ENCODE data around the gene CYGB.
A peak's percentile ranks its signal among the peaks of the same experiment; 100 is the strongest.
"Not testable (repeated sequence)": the region's sequence is repeated elsewhere in the genome, so short reads cannot be mapped to it uniquely, and the experiment has no call there.

Gene CYGB

DNA sequence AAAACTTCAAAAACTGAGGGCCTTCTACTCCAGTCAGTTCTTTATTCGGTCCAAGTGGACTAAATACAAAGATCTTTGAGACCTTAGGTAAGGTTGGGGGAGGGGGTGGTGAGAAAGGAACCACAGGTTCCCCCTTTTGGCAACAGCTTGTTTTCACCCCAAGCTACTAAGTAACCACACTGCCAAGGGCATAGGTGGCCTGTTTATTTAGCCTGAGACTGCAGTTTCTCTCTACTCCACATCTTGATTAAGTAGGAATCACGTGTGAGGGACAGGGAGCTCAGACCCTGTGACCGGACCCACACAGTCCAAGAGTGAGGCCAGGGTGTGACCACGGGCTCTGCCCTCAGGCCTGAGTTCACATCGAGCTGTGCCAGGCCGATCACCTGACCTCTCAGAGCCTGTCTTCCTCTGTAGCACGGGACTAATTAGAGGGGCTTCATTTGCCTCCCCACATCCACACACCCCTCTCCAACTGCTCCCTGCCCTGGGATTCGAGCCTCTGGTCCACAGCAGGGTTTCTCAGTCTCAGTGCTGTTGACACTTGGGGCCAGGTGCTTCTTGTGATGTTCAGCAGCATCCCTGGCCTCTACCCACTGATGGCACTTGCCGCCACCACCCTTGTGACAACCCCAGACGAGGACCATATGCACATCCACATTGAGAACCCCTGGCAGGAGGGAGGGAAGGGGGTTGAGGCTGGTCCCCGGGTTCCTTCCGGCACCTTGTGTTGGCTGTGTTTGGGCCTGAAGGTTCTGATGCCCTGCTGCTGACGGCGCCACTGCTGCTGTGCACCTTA lies 30.3 kb upstream of the CYGB start:
- peak overlapping the region; percentile 36 to 41 for H3K4me3 ChIP-seq (ENCODE audit: low read depth in 1 of 2, low read length in 1 of 2)
- no peaks in the 10 kb centered on the region for H3K27me3 ChIP-seq
- H3K9me3 ChIP-seq = no peaks in the 10 kb centered on the region
- TF ChIP-seq, protein P1, sequence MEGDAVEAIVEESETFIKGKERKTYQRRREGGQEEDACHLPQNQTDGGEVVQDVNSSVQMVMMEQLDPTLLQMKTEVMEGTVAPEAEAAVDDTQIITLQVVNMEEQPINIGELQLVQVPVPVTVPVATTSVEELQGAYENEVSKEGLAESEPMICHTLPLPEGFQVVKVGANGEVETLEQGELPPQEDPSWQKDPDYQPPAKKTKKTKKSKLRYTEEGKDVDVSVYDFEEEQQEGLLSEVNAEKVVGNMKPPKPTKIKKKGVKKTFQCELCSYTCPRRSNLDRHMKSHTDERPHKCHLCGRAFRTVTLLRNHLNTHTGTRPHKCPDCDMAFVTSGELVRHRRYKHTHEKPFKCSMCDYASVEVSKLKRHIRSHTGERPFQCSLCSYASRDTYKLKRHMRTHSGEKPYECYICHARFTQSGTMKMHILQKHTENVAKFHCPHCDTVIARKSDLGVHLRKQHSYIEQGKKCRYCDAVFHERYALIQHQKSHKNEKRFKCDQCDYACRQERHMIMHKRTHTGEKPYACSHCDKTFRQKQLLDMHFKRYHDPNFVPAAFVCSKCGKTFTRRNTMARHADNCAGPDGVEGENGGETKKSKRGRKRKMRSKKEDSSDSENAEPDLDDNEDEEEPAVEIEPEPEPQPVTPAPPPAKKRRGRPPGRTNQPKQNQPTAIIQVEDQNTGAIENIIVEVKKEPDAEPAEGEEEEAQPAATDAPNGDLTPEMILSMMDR (IDR thresholded peaks at IDR 0.05) = peak; percentile 53
- peaks cover 66% of the 10 kb centered on the region for H3K36me3 ChIP-seq
- H3K4me1 ChIP-seq (ENCODE audit: control insufficient read depth in 1 of 2, insufficient read depth in 1 of 2, low read depth in 1 of 2, low read length in 1 of 2) = peaks cover 42 to 47% of the 10 kb centered on the region in 2 experiments
- peak overlapping the region; percentile 96 for H3K27ac ChIP-seq

DNA sequence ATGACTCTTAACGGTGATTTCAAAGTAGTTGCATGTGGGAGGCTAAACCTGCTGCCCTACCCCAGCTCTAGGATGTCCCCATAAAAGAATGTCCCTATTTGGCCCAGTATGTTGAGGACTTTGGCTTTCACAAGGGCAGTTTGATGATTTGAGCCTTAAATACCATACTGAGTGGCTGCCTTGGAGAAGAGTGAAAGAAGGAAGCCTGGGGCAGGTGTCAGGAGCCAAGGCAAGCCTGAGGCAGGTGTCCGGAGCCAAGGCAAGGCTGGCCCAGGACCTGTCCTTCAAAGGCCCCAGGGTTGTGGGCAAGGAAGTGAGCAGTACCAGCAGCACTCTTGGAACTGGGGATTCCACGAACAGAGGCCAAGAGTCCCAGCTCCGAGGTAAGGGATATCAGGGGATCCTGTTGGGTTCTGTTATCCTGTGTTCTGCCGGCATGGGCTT lies 29.5 kb upstream of the CYGB start:
- Histone ChIP-seq H3K27me3 (no peaks in the 10 kb centered on the region), H3K9me3 (no peaks in the 10 kb centered on the region), H3K4me3 (ENCODE audit: low read depth in 1 of 2, low read length in 1 of 2) (peak overlapping the region; percentile 36 to 41), H3K4me1 (ENCODE audit: control insufficient read depth in 1 of 2, insufficient read depth in 1 of 2, low read depth in 1 of 2, low read length in 1 of 2) (peaks cover 48 to 54% of the 10 kb centered on the region in 2 experiments), H3K36me3 (peaks cover 61% of the 10 kb centered on the region), H3K27ac (peak overlapping the region; percentile 96)
- TF ChIP-seq, protein P1 (IDR thresholded peaks at IDR 0.05) = no peak

DNA sequence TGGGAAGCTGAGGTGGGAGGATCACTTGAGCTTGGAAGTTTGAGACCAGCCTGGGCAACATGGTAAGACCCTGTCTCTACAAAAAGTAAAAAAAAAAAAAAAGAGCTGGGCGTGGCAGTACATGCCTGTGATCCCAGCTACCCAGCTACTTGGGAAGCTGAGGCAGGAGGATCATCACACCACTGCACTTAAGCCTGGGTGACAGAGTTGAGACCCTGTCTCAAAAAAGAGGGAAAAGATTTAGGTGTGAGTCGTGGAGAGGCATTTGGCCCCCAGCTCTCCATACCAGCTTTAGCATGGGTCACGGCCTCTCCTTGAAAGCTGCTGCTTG lies 29.1 kb upstream of the CYGB start:
- peaks cover 52 to 58% of the 10 kb centered on the region in 2 experiments for H3K4me1 ChIP-seq (ENCODE audit: control insufficient read depth in 1 of 2, insufficient read depth in 1 of 2, low read depth in 1 of 2, low read length in 1 of 2)
- H3K4me3 ChIP-seq (ENCODE audit: low read depth in 1 of 2, low read length in 1 of 2) = peak overlapping the region in 1 of 2 experiments; percentile 41
- no peaks in the 10 kb centered on the region for H3K27me3 ChIP-seq
- H3K27ac ChIP-seq = peak overlapping the region; percentile 96
- TF ChIP-seq, protein P1 (IDR thresholded peaks at IDR 0.05) = no peak
- H3K9me3 ChIP-seq = no peaks in the 10 kb centered on the region
- H3K36me3 ChIP-seq = peaks cover 57% of the 10 kb centered on the region

DNA sequence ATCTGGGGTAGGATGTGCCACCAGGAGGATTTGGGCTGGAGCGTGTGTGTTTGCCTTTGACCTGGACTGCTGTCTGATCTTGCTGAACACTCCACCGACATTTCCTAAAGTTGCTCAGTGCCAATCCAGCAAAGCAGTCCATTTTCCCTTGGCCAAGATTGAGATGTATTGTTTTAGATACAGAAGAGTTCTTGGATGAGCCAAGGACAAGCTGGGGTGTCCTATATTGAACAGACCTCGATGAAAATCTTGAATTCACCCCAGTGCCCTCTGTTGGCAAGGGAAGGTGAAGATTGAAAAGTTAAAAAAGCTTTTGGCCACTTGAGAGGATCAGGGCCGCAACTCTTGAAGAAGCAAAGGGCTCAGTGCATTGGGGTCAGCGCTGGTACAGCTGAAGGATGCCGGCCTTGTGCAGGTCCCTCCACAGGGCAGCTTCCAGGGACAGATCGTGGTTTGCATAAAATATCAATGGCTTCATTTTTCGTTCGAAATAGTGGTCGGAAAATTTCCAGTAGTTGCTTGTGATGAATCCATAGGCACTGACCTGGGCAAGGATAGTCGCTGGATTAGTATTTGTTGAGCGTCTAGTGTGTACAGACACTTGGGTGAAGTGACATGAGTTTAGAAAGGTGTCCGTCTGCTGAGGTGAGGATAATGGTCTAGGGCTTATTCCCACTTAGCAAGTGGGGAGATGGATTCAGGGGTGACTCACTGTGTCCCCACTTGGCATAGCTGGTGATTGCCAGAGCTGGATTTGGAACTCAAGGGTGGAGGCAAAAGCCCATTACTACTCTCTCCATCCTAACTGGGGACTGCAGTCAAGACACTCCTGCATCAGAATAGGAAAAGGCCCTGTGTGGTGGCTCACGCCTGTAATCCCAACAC lies 28.5 kb upstream of the CYGB start:
- Histone ChIP-seq H3K27me3 (no peaks in the 10 kb centered on the region), H3K27ac (peak overlapping the region; percentile 96), H3K9me3 (no peaks in the 10 kb centered on the region), H3K36me3 (peaks cover 51% of the 10 kb centered on the region), H3K4me3 (ENCODE audit: low read depth in 1 of 2, low read length in 1 of 2) (no peak overlapping the region), H3K4me1 (ENCODE audit: control insufficient read depth in 1 of 2, insufficient read depth in 1 of 2, low read depth in 1 of 2, low read length in 1 of 2) (peaks cover 58 to 65% of the 10 kb centered on the region in 2 experiments)
- TF ChIP-seq, protein P1 (IDR thresholded peaks at IDR 0.05) = no peak

DNA sequence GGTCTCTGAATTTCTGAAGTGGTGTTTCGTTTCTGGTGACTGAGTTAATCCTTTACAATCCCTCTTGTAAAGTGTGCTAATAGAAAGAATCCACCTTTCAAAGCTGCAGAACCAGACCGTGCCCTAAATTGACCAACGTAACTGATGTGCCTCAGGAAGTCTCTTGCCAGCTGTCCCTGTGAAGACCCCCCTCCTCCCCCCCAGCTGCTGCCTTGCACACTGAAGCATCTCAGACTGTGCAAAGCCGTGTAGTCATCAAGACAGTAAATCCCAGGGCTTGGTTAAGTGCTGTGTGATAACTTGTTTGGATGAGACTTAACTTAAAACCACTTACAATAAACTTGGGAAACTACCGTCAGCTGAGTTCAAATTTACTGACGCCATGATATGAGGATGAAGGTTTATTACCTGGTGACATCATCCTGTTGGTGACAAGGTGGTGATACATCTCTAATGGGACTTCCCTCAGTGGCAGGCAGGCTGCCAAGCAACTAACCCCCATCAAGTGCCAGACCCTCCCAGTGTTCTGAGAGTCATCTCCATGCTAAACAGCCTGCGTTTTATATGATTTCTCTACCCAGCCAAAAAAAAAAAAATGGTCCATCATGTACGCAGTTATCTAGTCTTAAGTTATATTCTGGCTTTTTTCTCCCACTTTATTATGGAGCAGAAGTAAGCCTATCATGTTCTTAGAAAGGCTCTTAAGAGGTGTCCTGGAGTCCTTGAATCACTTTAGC lies 27.6 kb upstream of the CYGB start:
- peaks cover 43% of the 10 kb centered on the region for H3K36me3 ChIP-seq
- H3K9me3 ChIP-seq; H3K27me3 ChIP-seq; H3K4me3 ChIP-seq (ENCODE audit: low read depth in 1 of 2, low read length in 1 of 2): not testable (repeated sequence)
- peaks cover 66 to 73% of the 10 kb centered on the region in 2 experiments for H3K4me1 ChIP-seq (ENCODE audit: control insufficient read depth in 1 of 2, insufficient read depth in 1 of 2, low read depth in 1 of 2, low read length in 1 of 2)
- H3K27ac ChIP-seq = peak overlapping the region; percentile 96

DNA sequence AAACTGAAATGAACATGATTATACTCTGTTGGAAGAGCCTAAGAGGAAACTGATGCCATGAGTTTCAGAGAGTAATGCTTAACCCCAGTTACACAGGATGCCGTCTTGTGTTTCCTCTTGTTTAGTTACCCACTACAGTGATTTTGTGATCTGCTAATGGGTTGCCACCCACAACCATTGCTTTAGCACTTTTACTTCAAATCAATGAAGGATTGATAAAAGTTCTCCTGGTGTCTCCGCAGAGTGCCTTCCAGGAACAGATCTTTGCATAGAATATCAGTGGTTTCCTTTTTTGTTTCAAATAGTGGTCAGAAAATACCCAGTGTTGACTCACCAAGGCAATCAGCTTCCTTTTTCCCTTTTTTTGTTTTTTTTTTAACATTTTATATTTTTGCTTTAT lies 25.9 kb upstream of the CYGB start:
- H3K27me3 ChIP-seq; H3K4me3 ChIP-seq (ENCODE audit: low read depth in 1 of 2, low read length in 1 of 2); H3K9me3 ChIP-seq: not testable (repeated sequence)
- H3K4me1 ChIP-seq (ENCODE audit: control insufficient read depth in 1 of 2, insufficient read depth in 1 of 2, low read depth in 1 of 2, low read length in 1 of 2) = peaks cover 69 to 81% of the 10 kb centered on the region in 2 experiments
- H3K27ac ChIP-seq = peak overlapping the region; percentile 67
- H3K36me3 ChIP-seq = peaks cover 36% of the 10 kb centered on the region
